ENCODE measurements around the gene TTC1. TPM values are rescaled to one million over a fixed set of nuclear protein-coding genes. Genes with fewer than 3 reads are reported as not detected.

TTC1 gene
- total RNA-seq, 1 experiment from 2014 or later = 53.0 TPM

DNA sequence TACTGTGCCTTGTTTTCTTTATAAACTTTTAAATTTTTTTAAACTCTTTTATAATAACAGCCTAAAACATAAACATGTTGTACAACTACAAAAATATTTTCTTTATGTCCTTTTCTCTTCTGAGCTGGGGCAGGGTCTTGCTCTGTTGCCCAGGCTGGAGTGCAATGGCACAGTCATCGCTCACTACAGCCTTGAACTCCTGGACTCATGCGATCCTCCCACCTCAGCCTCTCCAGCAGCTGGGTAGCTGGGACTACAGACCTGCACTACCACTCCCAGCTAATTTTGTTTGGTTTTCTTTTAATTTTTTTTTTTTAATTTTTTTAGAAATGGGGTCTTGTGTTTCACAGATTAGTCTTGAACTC, 31.5 kb downstream of the TTC1 start:
- intact Hi-C loops (cut with micrococcal nuclease; ENCODE audit: unreplicated experiment) = no loop called here
- H3K27ac Mint-ChIP-seq (ENCODE audit: unreplicated experiment) = no peak overlapping the region
- ChIA-PET CTCF (no interaction called here), POLR2A (no interaction called here)
- TF ChIP-seq, protein P1, sequence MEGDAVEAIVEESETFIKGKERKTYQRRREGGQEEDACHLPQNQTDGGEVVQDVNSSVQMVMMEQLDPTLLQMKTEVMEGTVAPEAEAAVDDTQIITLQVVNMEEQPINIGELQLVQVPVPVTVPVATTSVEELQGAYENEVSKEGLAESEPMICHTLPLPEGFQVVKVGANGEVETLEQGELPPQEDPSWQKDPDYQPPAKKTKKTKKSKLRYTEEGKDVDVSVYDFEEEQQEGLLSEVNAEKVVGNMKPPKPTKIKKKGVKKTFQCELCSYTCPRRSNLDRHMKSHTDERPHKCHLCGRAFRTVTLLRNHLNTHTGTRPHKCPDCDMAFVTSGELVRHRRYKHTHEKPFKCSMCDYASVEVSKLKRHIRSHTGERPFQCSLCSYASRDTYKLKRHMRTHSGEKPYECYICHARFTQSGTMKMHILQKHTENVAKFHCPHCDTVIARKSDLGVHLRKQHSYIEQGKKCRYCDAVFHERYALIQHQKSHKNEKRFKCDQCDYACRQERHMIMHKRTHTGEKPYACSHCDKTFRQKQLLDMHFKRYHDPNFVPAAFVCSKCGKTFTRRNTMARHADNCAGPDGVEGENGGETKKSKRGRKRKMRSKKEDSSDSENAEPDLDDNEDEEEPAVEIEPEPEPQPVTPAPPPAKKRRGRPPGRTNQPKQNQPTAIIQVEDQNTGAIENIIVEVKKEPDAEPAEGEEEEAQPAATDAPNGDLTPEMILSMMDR (IDR thresholded peaks at IDR 0.05; ENCODE audit: insufficient read depth in 1 of 2, low read depth in 1 of 2, low read length in 1 of 2, severe bottlenecking in 1 of 2, unreplicated experiment in 1 of 2) = no peak
- H3K4me1 Mint-ChIP-seq (ENCODE audit: low read depth, unreplicated experiment) = no peaks in the 10 kb centered on the region
- H3K36me3 Mint-ChIP-seq (ENCODE audit: insufficient read depth, unreplicated experiment) = peaks cover 36% of the 10 kb centered on the region
- no TSS peak for BruUV-seq (replicated peaks)
- H3K4me3 ChIP-seq (ENCODE audit: low read depth, low read length) = no peak overlapping the region
- no peaks in the 10 kb centered on the region for H3K27me3 ChIP-seq (replicated peaks; ENCODE audit: control insufficient read depth, insufficient read depth, low read length)
- no peaks in the 10 kb centered on the region for H3K9me3 ChIP-seq
- H3K4me1 ChIP-seq = peaks cover 7% of the 10 kb centered on the region
- no peak for DNase-seq
- no peak overlapping the region for H3K4me3 Mint-ChIP-seq (ENCODE audit: unreplicated experiment)
- H3K9me3 Mint-ChIP-seq (ENCODE audit: unreplicated experiment) = no peaks in the 10 kb centered on the region
- H3K36me3 ChIP-seq (ENCODE audit: control insufficient read depth, insufficient read depth, low read length) = no peaks in the 10 kb centered on the region
- H3K27me3 Mint-ChIP-seq (ENCODE audit: insufficient read depth, unreplicated experiment) = no peaks in the 10 kb centered on the region

DNA sequence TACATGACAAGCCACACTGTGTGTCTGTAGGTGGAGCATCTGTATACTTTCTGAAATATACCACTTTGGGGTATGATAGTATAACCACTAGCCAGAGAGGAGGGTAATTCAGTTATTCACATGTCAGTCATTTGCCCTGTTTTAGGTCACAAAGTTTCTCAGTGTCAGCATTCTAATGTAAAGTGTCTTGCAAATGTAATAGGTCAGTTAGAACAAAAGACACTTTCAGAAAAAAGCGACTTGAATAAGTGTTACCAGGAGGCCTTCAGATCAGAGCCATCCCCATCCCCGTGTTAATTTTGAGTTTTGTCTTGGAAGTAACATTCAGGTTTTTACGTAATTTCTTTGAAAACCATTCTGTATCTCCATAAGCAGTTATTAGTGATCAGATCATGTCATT, 33.7 kb downstream of the TTC1 start:
- Histone ChIP-seq H3K27me3 (replicated peaks; ENCODE audit: control insufficient read depth, insufficient read depth, low read length) (no peaks in the 10 kb centered on the region), H3K36me3 (ENCODE audit: control insufficient read depth, insufficient read depth, low read length) (no peaks in the 10 kb centered on the region; the same call in 1 of the 2 replicates), H3K4me1 (peaks cover 7% of the 10 kb centered on the region), H3K9me3 (no peaks in the 10 kb centered on the region), H3K4me3 (ENCODE audit: low read depth, low read length) (no peak overlapping the region)
- no peak for DNase-seq
- TF ChIP-seq, protein P1 (IDR thresholded peaks at IDR 0.05; ENCODE audit: insufficient read depth in 1 of 2, low read depth in 1 of 2, low read length in 1 of 2, severe bottlenecking in 1 of 2, unreplicated experiment in 1 of 2) = no peak
- BruUV-seq (replicated peaks) = no TSS peak
- CTCF ChIA-PET = no interaction called here
- Mint-ChIP-seq H3K4me3 (ENCODE audit: unreplicated experiment) (no peak overlapping the region), H3K36me3 (ENCODE audit: insufficient read depth, unreplicated experiment) (peaks cover 25% of the 10 kb centered on the region), H3K27me3 (ENCODE audit: insufficient read depth, unreplicated experiment) (no peaks in the 10 kb centered on the region), H3K9me3 (ENCODE audit: unreplicated experiment) (no peaks in the 10 kb centered on the region), H3K4me1 (ENCODE audit: low read depth, unreplicated experiment) (peaks cover 7% of the 10 kb centered on the region), H3K27ac (ENCODE audit: unreplicated experiment) (no peak overlapping the region)
- intact Hi-C loops (cut with micrococcal nuclease; ENCODE audit: unreplicated experiment) = no loop called here
- POLR2A ChIA-PET = no interaction called here

DNA sequence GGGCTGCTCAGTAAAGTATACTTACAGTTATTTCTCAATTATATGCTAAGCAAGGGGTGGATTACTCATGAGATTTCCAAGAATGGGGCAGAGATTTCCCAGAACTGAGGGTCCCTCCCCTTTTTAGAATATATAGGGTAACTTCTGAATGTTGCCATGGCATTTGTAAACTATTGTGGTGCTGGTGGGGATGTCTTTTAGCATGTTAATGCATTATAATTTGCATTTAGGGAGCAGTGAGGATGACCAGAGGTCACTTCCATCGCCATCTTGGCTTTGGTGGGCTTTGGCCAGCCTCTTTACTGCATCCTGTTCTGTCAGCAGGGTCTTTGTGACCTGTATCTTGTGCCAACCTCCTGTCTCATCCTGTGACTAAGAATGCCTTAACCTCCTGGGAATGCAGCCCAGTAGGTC, 35.5 kb downstream of the TTC1 start:
- Mint-ChIP-seq H3K36me3 (ENCODE audit: insufficient read depth, unreplicated experiment) (peaks cover 21% of the 10 kb centered on the region), H3K27ac (ENCODE audit: unreplicated experiment) (no peak overlapping the region), H3K4me3 (ENCODE audit: unreplicated experiment) (no peak overlapping the region), H3K27me3 (ENCODE audit: insufficient read depth, unreplicated experiment) (no peaks in the 10 kb centered on the region), H3K9me3 (ENCODE audit: unreplicated experiment) (no peaks in the 10 kb centered on the region), H3K4me1 (ENCODE audit: low read depth, unreplicated experiment) (peaks cover 9% of the 10 kb centered on the region)
- Histone ChIP-seq H3K4me1 (peaks cover 7% of the 10 kb centered on the region), H3K4me3 (ENCODE audit: low read depth, low read length) (no peak overlapping the region), H3K27me3 (replicated peaks; ENCODE audit: control insufficient read depth, insufficient read depth, low read length) (no peaks in the 10 kb centered on the region), H3K9me3 (no peaks in the 10 kb centered on the region), H3K36me3 (ENCODE audit: control insufficient read depth, insufficient read depth, low read length) (no peaks in the 10 kb centered on the region; the same call in 1 of the 2 replicates)
- intact Hi-C loops (cut with micrococcal nuclease; ENCODE audit: unreplicated experiment) = no loop called here
- no peak for DNase-seq
- ChIA-PET POLR2A (no interaction called here), CTCF (no interaction called here)
- BruUV-seq (replicated peaks) = no TSS peak
- TF ChIP-seq, protein P1 (IDR thresholded peaks at IDR 0.05; ENCODE audit: insufficient read depth in 1 of 2, low read depth in 1 of 2, low read length in 1 of 2, severe bottlenecking in 1 of 2, unreplicated experiment in 1 of 2) = no peak

Data from Caco-2 (cell line).